HepG2 (cell line): Measurements from ENCODE around the gene MAJIN. TPM values are rescaled to one million over a fixed set of nuclear protein-coding genes. Genes with fewer than 3 reads are reported as not detected.

Experiments used
- CEBPG ChIP-seq: IDR thresholded peaks from 2 replicates; pipeline ENCODE4 v1.6.1; 2016
- CTCF ChIP-seq: sonication (generic); formaldehyde crosslinking; IDR thresholded peaks from 2 replicates; pipeline ENCODE4 v1.5.0; 2020; ENCODE audit warnings: mild to moderate bottlenecking, missing genetic modification reagents, moderate library complexity
- IKZF5 ChIP-seq: IDR thresholded peaks from 2 replicates; pipeline ENCODE4 v1.6.1; 2018; ENCODE audit warnings: missing genetic modification reagents, mild to moderate bottlenecking, missing compliant biosample characterization
- JARID2 ChIP-seq: sonication (generic); formaldehyde crosslinking; IDR thresholded peaks from 2 replicates; pipeline ENCODE4 v1.8.1; 2023; ENCODE audit warnings: missing genetic modification reagents, inconsistent platforms; ENCODE audit not compliant: insufficient replicate concordance
- MAFK ChIP-seq, 2 experiments: IDR thresholded peaks in 1 of 2; conservative IDR thresholded peaks in 1 of 2; 2 replicates each; pipeline ENCODE4 v1.6.1; 2011; ENCODE audit warnings: improper control_type of control experiment in 2 of 2, low read length in 2 of 2
- MIER2 ChIP-seq: IDR thresholded peaks from 2 replicates; pipeline ENCODE4 v1.6.1; 2016; ENCODE audit warnings: missing biosample characterization, missing genetic modification reagents
- MXI1 ChIP-seq: IDR thresholded peaks from 3 replicates; pipeline ENCODE4 v1.6.1; 2012; ENCODE audit warnings: low read depth, low read length, inconsistent platforms, borderline replicate concordance
- NBN ChIP-seq: fragments of 450-650 bp; conservative IDR thresholded peaks from 2 replicates; pipeline ENCODE4 v1.6.1; 2017
- NR2F6 ChIP-seq, 2 experiments: IDR thresholded peaks; 2 replicates each; pipeline ENCODE4 v1.6.1; 2016; ENCODE audit warnings: antibody characterized with exemption in 1 of 2, mild to moderate bottlenecking in 1 of 2
- PATZ1 ChIP-seq: sonication (generic); formaldehyde crosslinking; IDR thresholded peaks from 2 replicates; pipeline ENCODE4 v1.4.0; 2020; ENCODE audit warnings: missing genetic modification reagents
- POGZ ChIP-seq: sonication (generic); formaldehyde crosslinking; IDR thresholded peaks from 2 replicates; pipeline ENCODE4 v1.4.0; 2020; ENCODE audit warnings: mild to moderate bottlenecking, missing genetic modification reagents
- RFX1 ChIP-seq: fragments of 450-650 bp; IDR thresholded peaks from 2 replicates; pipeline ENCODE4 v1.6.1; 2017
- TRIM24 ChIP-seq: sonication (generic); formaldehyde crosslinking; IDR thresholded peaks from 2 replicates; pipeline ENCODE4 v1.8.0; 2022; ENCODE audit warnings: mild to moderate bottlenecking, missing genetic modification reagents
- ZFYVE20 ChIP-seq: sonication (generic); formaldehyde crosslinking; IDR thresholded peaks from 2 replicates; pipeline ENCODE4 v1.8.0; 2023; ENCODE audit warnings: low read depth, mild to moderate bottlenecking, moderate library complexity, missing genetic modification reagents, borderline replicate concordance
- ZNF17 ChIP-seq: sonication (generic); formaldehyde crosslinking; IDR thresholded peaks from 2 replicates; pipeline ENCODE4 v1.5.0; 2020; ENCODE audit warnings: mild to moderate bottlenecking, missing genetic modification reagents
- ZNF263 ChIP-seq: sonication (generic); formaldehyde crosslinking; IDR thresholded peaks from 2 replicates; pipeline ENCODE4 v1.4.0; 2020; ENCODE audit warnings: missing genetic modification reagents
- ZNF280B ChIP-seq: sonication (generic); formaldehyde crosslinking; IDR thresholded peaks from 2 replicates; pipeline ENCODE4 v1.5.0; 2020; ENCODE audit warnings: missing genetic modification reagents, mild to moderate bottlenecking, borderline replicate concordance
- polyA plus RNA-seq, 8 experiments: library from polyadenylated mRNA; depleted of rRNA in 3 of 8; stranded (reverse) in 7 of 8; unstranded in 1 of 8; fragments of >200 nt; fragmentation: Illumina TruSeq in 4 of 8; extraction: Trizol in 4 of 8; gene quantifications; 2 replicates each; pipeline versions ENCODE4 v1.2.1 to v1.2.3, GENCODE V29; 2011 to 2016; ENCODE audit warnings: low read depth in 4 of 8, missing spikeins in 1 of 8, mixed read lengths in 1 of 8; ENCODE audit not compliant: insufficient read depth in 1 of 8
- total RNA-seq, 5 experiments: library from RNA; depleted of rRNA; stranded (reverse); fragments of >200 nt; fragmentation: Illumina TruSeq; extraction: Trizol; gene quantifications; 2 replicates each; pipeline ENCODE4 v1.2.3, GENCODE V29; 2016; ENCODE audit warnings: low read depth in 1 of 5
- TF ChIP-seq, protein P1 (sequence below): IDR thresholded peaks from 2 replicates; pipeline ENCODE4 v1.6.1; 2016; ENCODE audit warnings: missing genetic modification reagents, missing compliant biosample characterization
- TF ChIP-seq, protein P2 (sequence below): sonication (generic); formaldehyde crosslinking; IDR thresholded peaks from 2 replicates; pipeline ENCODE4 v1.9.0; 2021; ENCODE audit warnings: missing genetic modification reagents, mild to moderate bottlenecking, borderline replicate concordance

The MAJIN gene
- total and polyA plus RNA-seq, 2 of the 13 experiments (the other 11 are each of a cell fraction or from before 2014, with no cell fraction given): not detected

DNA sequence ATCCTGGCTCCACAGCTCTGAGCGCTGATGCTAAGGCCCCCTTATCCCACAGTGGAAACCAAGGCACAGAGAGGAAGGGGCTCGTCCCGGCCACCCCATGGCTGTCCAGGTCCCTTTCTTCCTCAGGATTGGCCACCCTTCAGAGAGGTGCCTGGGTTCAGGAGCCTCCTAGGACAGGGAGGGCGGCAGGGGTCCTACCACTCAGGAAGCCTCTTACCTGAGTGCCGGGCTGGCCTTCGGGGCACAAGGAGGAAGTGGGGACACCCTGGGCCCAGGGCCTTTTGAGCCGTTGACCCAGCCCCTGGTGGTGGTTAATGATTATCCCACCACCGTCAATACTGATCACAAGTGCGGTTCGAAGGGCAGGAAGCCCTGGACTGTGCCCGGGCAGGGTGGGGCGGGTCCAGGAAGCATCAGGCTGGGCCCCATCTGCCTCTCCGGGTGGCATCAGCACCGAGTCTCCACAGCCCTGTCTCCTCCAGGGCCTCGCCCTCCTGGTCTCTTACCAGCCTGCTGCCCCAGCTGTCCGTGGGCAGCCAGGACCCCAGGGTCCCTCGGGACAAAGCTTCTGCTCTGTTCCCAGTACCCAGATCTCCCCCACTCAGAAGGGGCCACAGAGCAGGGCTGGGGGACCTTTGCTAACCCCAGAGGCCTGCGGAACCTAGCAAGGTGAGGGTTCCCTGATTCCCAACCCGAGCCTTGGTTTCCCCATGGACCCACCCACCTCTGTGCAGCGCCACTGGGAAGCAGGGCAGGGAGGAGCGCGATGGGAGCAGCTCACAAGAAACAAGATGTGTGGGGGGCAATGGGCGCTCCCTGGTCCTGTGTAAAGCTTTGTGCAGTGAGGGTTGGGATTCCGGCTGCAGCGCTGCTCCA lies 78.5 kb downstream of the MAJIN start (continued):
- TF ChIP-seq ZNF17: no peak
- TF ChIP-seq, protein P1, sequence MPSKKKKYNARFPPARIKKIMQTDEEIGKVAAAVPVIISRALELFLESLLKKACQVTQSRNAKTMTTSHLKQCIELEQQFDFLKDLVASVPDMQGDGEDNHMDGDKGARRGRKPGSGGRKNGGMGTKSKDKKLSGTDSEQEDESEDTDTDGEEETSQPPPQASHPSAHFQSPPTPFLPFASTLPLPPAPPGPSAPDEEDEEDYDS: peak; percentile 99
- peak; percentile 25; the same call in 1 of the 2 replicates for TF ChIP-seq ZNF263 (CRISPR knock-in tag)
- TF ChIP-seq PATZ1: peak; percentile 93
- TF ChIP-seq NR2F6 (IDR thresholded peaks at IDR 0.05): peak; percentile 77
- TF ChIP-seq NR2F6 (CRISPR knock-in tag; IDR thresholded peaks at IDR 0.05): peak; percentile 87
- TF ChIP-seq ZNF280B (CRISPR knock-in tag): no peak
- TF ChIP-seq TRIM24 (CRISPR knock-in tag): no peak
- no peak; the same call in 1 of the 2 replicates for TF ChIP-seq POGZ (CRISPR knock-in tag)
- TF ChIP-seq RFX1: no peak
- TF ChIP-seq IKZF5 (CRISPR knock-in tag): peak; percentile 76; the same call in 1 of the 2 replicates
- no peak for TF ChIP-seq CEBPG (CRISPR knock-in tag)
- TF ChIP-seq, protein P2, sequence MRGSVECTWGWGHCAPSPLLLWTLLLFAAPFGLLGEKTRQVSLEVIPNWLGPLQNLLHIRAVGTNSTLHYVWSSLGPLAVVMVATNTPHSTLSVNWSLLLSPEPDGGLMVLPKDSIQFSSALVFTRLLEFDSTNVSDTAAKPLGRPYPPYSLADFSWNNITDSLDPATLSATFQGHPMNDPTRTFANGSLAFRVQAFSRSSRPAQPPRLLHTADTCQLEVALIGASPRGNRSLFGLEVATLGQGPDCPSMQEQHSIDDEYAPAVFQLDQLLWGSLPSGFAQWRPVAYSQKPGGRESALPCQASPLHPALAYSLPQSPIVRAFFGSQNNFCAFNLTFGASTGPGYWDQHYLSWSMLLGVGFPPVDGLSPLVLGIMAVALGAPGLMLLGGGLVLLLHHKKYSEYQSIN: no peak
- TF ChIP-seq JARID2 (CRISPR knock-in tag): no peak
- peak; percentile 38 for TF ChIP-seq CTCF
- peak; percentile 70 for TF ChIP-seq MIER2 (CRISPR knock-in tag)
- no peak for TF ChIP-seq ZFYVE20 (CRISPR knock-in tag)
- TF ChIP-seq NBN: no peak
- peak; percentile 70; the same call in 1 of the 3 replicates for TF ChIP-seq MXI1
- TF ChIP-seq MAFK (conservative IDR thresholded peaks at IDR 0.05 in 1 of 2, IDR thresholded peaks at IDR 0.05 in 1 of 2; ENCODE audit: low read length in 2 of 2): no peak
